IMR-90 (cell line): ENCODE measurements around the gene KPRP.

Source experiments
- POLR2A ChIP-seq: IDR thresholded peaks from 2 replicates; pipeline ENCODE4 v1.6.1; 2012; ENCODE audit warnings: mild to moderate bottlenecking, low read depth, low read length
- RAD21 ChIP-seq: IDR thresholded peaks from 2 replicates; pipeline ENCODE4 v1.6.1; 2012; ENCODE audit warnings: low read length, improper control_type of control experiment
- TF ChIP-seq, protein P1 (sequence below): conservative IDR thresholded peaks from 2 replicates; pipeline ENCODE4 v1.5.1; 2012; ENCODE audit warnings: mild to moderate bottlenecking, low read depth, low read length, improper control_type of control experiment

- TF ChIP-seq RAD21 (no peak), POLR2A (no peak)
- TF ChIP-seq, protein P1, sequence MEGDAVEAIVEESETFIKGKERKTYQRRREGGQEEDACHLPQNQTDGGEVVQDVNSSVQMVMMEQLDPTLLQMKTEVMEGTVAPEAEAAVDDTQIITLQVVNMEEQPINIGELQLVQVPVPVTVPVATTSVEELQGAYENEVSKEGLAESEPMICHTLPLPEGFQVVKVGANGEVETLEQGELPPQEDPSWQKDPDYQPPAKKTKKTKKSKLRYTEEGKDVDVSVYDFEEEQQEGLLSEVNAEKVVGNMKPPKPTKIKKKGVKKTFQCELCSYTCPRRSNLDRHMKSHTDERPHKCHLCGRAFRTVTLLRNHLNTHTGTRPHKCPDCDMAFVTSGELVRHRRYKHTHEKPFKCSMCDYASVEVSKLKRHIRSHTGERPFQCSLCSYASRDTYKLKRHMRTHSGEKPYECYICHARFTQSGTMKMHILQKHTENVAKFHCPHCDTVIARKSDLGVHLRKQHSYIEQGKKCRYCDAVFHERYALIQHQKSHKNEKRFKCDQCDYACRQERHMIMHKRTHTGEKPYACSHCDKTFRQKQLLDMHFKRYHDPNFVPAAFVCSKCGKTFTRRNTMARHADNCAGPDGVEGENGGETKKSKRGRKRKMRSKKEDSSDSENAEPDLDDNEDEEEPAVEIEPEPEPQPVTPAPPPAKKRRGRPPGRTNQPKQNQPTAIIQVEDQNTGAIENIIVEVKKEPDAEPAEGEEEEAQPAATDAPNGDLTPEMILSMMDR = no peak
Measured at GRCh38 chr1:152796421-152796820, 38.6 kb downstream of the KPRP start, which contains the start of gene LCE1D.
